Fibroblast of the aortic adventitia (primary cell): ENCODE measurements around the gene DDX47. TPM values are rescaled to one million over a fixed set of nuclear protein-coding genes. Genes with fewer than 3 reads are reported as not detected.

Experiments used
- DNase-seq: peaks from one replicate; pipeline ENCODE4 v3.0.0-alpha.2; 2010; ENCODE audit warnings: low read depth
- H3K4me3 ChIP-seq: 2 replicates; pipeline ENCODE4 v1.5.1; 2011; ENCODE audit warnings: low read depth, mild to moderate bottlenecking, control low read depth, low read length, moderate library complexity
- total RNA-seq: library from RNA; depleted of rRNA; stranded (reverse); fragments of >200 nt; gene quantifications from 2 replicates; pipeline ENCODE4 v1.2.3, GENCODE V29; 2012; ENCODE audit warnings: low replicate concordance
- TF ChIP-seq, protein P1 (sequence below): IDR thresholded peaks from 2 replicates; pipeline ENCODE4 v1.5.1; 2011; ENCODE audit warnings: mild to moderate bottlenecking, low read length, control low read depth, inconsistent platforms; ENCODE audit not compliant: insufficient read depth

The DDX47 gene
- total RNA-seq, 1 donor: 68.4 TPM

- TF ChIP-seq, protein P1, sequence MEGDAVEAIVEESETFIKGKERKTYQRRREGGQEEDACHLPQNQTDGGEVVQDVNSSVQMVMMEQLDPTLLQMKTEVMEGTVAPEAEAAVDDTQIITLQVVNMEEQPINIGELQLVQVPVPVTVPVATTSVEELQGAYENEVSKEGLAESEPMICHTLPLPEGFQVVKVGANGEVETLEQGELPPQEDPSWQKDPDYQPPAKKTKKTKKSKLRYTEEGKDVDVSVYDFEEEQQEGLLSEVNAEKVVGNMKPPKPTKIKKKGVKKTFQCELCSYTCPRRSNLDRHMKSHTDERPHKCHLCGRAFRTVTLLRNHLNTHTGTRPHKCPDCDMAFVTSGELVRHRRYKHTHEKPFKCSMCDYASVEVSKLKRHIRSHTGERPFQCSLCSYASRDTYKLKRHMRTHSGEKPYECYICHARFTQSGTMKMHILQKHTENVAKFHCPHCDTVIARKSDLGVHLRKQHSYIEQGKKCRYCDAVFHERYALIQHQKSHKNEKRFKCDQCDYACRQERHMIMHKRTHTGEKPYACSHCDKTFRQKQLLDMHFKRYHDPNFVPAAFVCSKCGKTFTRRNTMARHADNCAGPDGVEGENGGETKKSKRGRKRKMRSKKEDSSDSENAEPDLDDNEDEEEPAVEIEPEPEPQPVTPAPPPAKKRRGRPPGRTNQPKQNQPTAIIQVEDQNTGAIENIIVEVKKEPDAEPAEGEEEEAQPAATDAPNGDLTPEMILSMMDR: no peak
- H3K4me3 ChIP-seq: no peak overlapping the region
- DNase-seq: no peak
Measured at GRCh38 chr12:12779007-12779406, 34.1 kb upstream of the DDX47 start.

GRCh38 chr12:12779529-12779928 is 33.6 kb upstream of the DDX47 start:
- no peak overlapping the region for H3K4me3 ChIP-seq
- peak; percentile 90 for DNase-seq
- TF ChIP-seq, protein P1: no peak

DNA sequence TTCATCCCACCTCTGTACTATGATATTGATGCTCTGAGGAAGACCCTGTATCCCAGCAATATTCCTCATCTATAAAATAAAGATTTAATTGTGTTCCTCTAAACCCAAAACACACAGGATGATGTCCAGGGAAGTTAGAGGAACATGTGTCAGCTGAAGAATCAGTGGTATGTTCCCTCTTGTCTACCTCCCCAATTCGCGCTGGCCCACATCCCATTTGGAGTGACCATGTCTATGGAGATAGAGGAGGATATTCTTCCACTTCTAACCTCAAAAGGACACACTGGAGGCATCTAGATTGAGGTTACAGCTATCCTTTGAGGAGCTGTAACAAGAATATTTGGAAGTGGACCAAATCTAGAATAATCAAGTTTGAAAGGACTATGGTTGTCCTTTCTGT is 29.0 kb upstream of the DDX47 start:
- no peak for DNase-seq
- H3K4me3 ChIP-seq: no peak overlapping the region
- TF ChIP-seq, protein P1: no peak

DNA sequence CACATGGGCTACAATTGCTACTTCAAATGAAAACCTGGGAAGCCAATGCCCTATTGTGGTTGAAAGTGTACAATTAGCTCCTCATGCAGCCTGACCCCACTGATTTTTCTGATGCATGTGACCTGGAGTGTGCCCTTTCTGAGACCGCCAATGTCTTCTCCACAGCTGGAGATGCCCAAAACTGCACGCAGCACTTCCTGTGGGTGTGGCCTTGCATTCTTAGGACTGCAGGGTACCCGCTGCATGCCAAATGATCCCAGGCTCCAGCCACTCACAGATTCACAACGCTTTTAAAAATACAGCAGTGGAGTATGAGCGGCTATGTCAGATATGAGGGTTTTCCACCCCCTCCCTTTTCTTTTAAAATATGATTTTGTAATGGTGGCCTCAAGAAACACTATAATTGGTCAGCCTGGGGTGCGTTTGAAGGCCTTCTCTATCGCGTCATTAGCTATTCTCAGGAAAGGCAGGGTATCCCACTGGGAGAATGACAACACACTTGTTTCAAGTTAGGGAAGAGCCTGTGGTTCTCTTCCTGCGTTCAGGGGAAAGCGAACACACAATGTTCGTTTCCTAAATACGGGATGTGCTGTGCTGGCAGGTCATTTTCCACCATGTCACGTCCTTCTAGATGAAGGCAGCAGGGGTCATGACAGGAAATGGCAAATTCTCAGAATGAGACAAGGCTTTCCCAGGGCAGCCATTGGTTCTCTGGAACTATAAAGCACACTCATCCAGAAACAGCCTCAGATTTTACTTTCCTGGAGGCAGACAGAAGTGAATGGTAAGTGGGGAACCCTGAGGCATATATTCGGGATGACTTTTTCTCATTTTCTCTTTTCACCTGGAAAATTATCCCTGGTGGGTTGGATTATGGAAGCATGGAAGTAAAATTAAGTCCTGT is 28.0 kb upstream of the DDX47 start, which contains the start of gene APOLD1:
TSS of gene APOLD1 (plus strand) at position 749 of the 904 bp plus-strand sequence. CDS start at position 782, 33 bp downstream.
- DNase-seq: no peak
- TF ChIP-seq, protein P1: no peak
- H3K4me3 ChIP-seq: peak within 1 kb of the TSS; percentile 68

GRCh38 chr12:12786351-12786705 is 26.8 kb upstream of the DDX47 start:
- H3K4me3 ChIP-seq: peak overlapping the region; percentile 68
- no peak for DNase-seq
- TF ChIP-seq, protein P1: no peak

GRCh38 chr12:12786706-12787601 is 26.2 kb upstream of the DDX47 start:
- DNase-seq: peak; percentile 77
- TF ChIP-seq, protein P1: peak; percentile 19
- peak overlapping the region; percentile 68 for H3K4me3 ChIP-seq
